A549 (cell line): ENCODE results near the gene MBNL2. TPM values are rescaled to one million over a fixed set of nuclear protein-coding genes. Genes with fewer than 3 reads are reported as not detected.
A peak's percentile ranks its signal among the peaks of the same experiment; 100 is the strongest.

Experiments used
- ATAC-seq, 2 experiments: fragments of 200-7000 bp in 1 of 2; fragments of >200 bp in 1 of 2; cut with Nextera tagmentation in 1 of 2; cut with Tn5 transposase in 1 of 2; 3 replicates each; pipeline versions ENCODE4 v1.8.0 to v1.9.1; 2018 to 2020; ENCODE audit warnings: mild to moderate bottlenecking in 1 of 2, moderate library complexity in 1 of 2
- CTCF ChIA-PET: fragments of 300-600 bp; sonication (Branson Sonifier 250); formaldehyde crosslinking; extraction: SDS; loops from one replicate; lab custom pipeline; 2021; ENCODE audit warnings: antibody characterized with exemption, inconsistent platforms; lab: Yijun Ruan, JAX
- POLR2A ChIA-PET: fragments of 350-600 bp; formaldehyde crosslinking; extraction: SDS; loops from one replicate; lab custom pipeline; 2021; ENCODE audit warnings: antibody characterized with exemption, inconsistent platforms; lab: Yijun Ruan, JAX
- DNase-seq, 2 experiments: peaks; one replicate each; pipeline versions ENCODE4 v3.0.0 to v3.0.0-alpha.2; 2011 to 2016; ENCODE audit warnings: low read depth in 1 of 2, low spot score in 1 of 2
- FAIRE-seq: peaks from 2 replicates; lab custom pipeline; 2011; peaks lifted over from hg19 to GRCh38; lab: Jason Lieb, UNC
- H3K27ac ChIP-seq, 2 experiments: fragments of >200 bp; sonication (Bioruptor Twin); formaldehyde crosslinking; 3 replicates each; pipeline ENCODE4 v1.5.1; 2016 to 2017
- H3K4me1 ChIP-seq: fragments of >200 bp; sonication (Bioruptor Twin); formaldehyde crosslinking; 3 replicates; pipeline ENCODE4 v1.6.1; 2016
- H3K4me2 ChIP-seq: fragments of >200 bp; sonication (Bioruptor Twin); formaldehyde crosslinking; 3 replicates; pipeline ENCODE4 v1.6.1; 2016
- H3K4me3 ChIP-seq: fragments of >200 bp; sonication (Bioruptor Twin); formaldehyde crosslinking; 3 replicates; pipeline ENCODE4 v1.5.1; 2016
- H3K9me3 ChIP-seq: fragments of >200 bp; sonication (Bioruptor Twin); formaldehyde crosslinking; 3 replicates; pipeline ENCODE4 v1.6.1; 2016
- CBX2 ChIP-seq: fragments of 200-600 bp; sonication (generic); IDR thresholded peaks from 2 replicates; pipeline ENCODE4 v1.6.1; 2016; ENCODE audit warnings: low read depth, mild to moderate bottlenecking, borderline replicate concordance
- CHD2 ChIP-seq: fragments of 150-350 bp; IDR thresholded peaks from 2 replicates; pipeline ENCODE4 v1.6.1; 2014; ENCODE audit warnings: low read length; ENCODE audit not compliant: partially characterized antibody
- EHMT2 ChIP-seq: fragments of 200-600 bp; sonication (generic); IDR thresholded peaks from 2 replicates; pipeline ENCODE4 v1.6.1; 2016; ENCODE audit warnings: antibody characterized with exemption, low read depth, mild to moderate bottlenecking, moderate library complexity
- EP300 ChIP-seq, 2 experiments: fragments of >200 bp; sonication (Bioruptor Twin); formaldehyde crosslinking; IDR thresholded peaks; 2 replicates in 1 of 2; 3 replicates in 1 of 2; pipeline ENCODE4 v1.6.1; 2016 to 2017
- ESRRA ChIP-seq: fragments of 150-350 bp; IDR thresholded peaks from 2 replicates; pipeline ENCODE4 v1.6.1; 2014; ENCODE audit warnings: mild to moderate bottlenecking, low read length, borderline replicate concordance
- HOXB13 ChIP-seq: fragments of 250-450 bp; sonication (Bioruptor Pico); IDR thresholded peaks from 2 replicates; pipeline ENCODE4 v1.5.0; 2020; ENCODE audit warnings: low read depth, mild to moderate bottlenecking, moderate library complexity
- JUNB ChIP-seq: fragments of >200 bp; sonication (Bioruptor Twin); formaldehyde crosslinking; IDR thresholded peaks from 2 replicates; pipeline ENCODE4 v1.6.1; 2016
- KDM5A ChIP-seq: fragments of 200-600 bp; sonication (generic); IDR thresholded peaks from 2 replicates; pipeline ENCODE4 v1.6.1; 2016; ENCODE audit warnings: antibody characterized with exemption, mild to moderate bottlenecking
- MAFK ChIP-seq: fragments of 450-650 bp; IDR thresholded peaks from 2 replicates; pipeline ENCODE4 v1.6.1; 2014; ENCODE audit not compliant: partially characterized antibody
- MAZ ChIP-seq: fragments of 150-350 bp; IDR thresholded peaks from 2 replicates; pipeline ENCODE4 v1.6.1; 2014; ENCODE audit warnings: antibody characterized with exemption, low read depth, low read length, borderline replicate concordance
- MYC ChIP-seq: IDR thresholded peaks from 2 replicates; pipeline ENCODE4 v1.6.1; 2012; ENCODE audit warnings: mild to moderate bottlenecking, inconsistent platforms, low read length, improper control_type of control experiment, borderline replicate concordance
- NFE2L2 ChIP-seq: fragments of 150-350 bp; conservative IDR thresholded peaks from 2 replicates; pipeline ENCODE4 v1.6.1; 2014; ENCODE audit warnings: low read length
- RAD21 ChIP-seq, 2 experiments: fragments of >200 bp in 1 of 2; sonication (Bioruptor Twin) in 1 of 2; formaldehyde crosslinking in 1 of 2; IDR thresholded peaks in 1 of 2; conservative IDR thresholded peaks in 1 of 2; 2 replicates in 1 of 2; 3 replicates in 1 of 2; pipeline ENCODE4 v1.6.1; 2012 to 2018; ENCODE audit warnings: inconsistent platforms in 1 of 2
- SREBF2 ChIP-seq: fragments of 450-650 bp; IDR thresholded peaks from 2 replicates; pipeline ENCODE4 v1.6.1; 2014; ENCODE audit warnings: mild to moderate bottlenecking, moderate library complexity
- ZFP36 ChIP-seq: fragments of 450-650 bp; IDR thresholded peaks from 2 replicates; pipeline ENCODE4 v1.6.1; 2014; ENCODE audit warnings: borderline replicate concordance; ENCODE audit not compliant: partially characterized antibody
- WGBS: methylation state at CpG from one replicate; pipeline ENCODE4 v1.1.6; 2017; ENCODE audit errors: missing lambda C conversion rate; 5-methylcytosine and 5-hydroxymethylcytosine counted together
- polyA plus RNA-seq, 4 experiments: library from polyadenylated mRNA; depleted of rRNA in 3 of 4; stranded (reverse); fragments of >200 nt; fragmentation: RNase III in 1 of 4; extraction: RNeasy Plus Mini Kit Qiagen cat#74134 plus additional on column Dnase treatment in 1 of 4; gene quantifications; 2 replicates in 3 of 4; 3 replicates in 1 of 4; pipeline ENCODE4 v1.2.3, GENCODE V29; 2011 to 2017
- TF ChIP-seq, protein P1 (sequence below): fragments of >200 bp; sonication (Bioruptor Twin); formaldehyde crosslinking; IDR thresholded peaks from 2 replicates; pipeline ENCODE4 v1.6.1; 2016
- TF ChIP-seq, protein P2 (sequence below): fragments of 250-450 bp; sonication (Bioruptor Pico); IDR thresholded peaks from 2 replicates; pipeline ENCODE4 v1.5.0; 2020; ENCODE audit warnings: low read depth, mild to moderate bottlenecking, moderate library complexity
- TF ChIP-seq, protein P3 (sequence below): fragments of >200 bp; sonication (Bioruptor Twin); formaldehyde crosslinking; IDR thresholded peaks from 3 replicates; pipeline ENCODE4 v1.6.1; 2016
- TF ChIP-seq, protein P4 (sequence below): IDR thresholded peaks from 2 replicates; pipeline ENCODE4 v1.6.1; 2012

The MBNL2 gene
- polyA plus RNA-seq, 2 of the 4 experiments (the other 2 are of a cell fraction): 18.7 to 20.6 TPM

DNA sequence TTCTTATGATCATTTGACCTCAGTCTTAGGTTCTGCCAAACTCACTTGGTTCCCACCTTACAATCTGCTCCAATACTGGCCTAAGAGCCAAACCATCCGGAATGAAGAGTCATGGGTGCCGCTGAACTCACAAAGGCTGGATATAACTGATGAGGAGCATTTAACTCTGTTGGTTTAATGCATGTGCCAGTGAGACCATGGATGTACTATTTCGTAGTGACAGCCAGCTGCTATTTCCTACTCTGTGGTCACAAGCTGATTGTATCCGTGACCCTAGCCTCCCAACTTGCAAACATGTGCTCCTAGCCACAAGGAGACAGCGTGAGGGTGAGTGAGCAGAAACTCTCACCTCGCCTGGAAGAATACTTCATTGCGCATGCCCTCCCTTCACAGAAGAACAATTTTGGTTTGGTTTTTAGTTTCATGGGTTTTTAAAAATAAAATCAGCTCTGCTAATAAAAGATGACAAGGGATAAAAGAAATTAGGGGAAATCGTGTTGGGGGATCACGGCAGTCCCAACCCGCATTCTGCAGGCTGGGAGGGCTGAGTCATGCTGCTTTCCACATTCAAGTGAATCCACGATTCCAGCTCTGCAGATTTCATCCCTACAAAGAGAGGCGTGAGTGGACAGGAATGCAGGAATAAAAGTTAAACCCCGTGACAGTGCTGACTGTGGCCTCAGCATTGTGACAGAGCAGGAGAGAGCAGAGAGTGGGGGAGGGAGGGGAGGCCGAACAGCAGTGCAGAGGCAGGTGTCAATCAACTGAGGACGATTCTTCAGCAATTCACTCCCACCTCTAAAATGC, 145.1 kb downstream of the MBNL2 start:
- peak; percentile 63 to 71; a peak in 5 of 6 replicates for ATAC-seq

DNA sequence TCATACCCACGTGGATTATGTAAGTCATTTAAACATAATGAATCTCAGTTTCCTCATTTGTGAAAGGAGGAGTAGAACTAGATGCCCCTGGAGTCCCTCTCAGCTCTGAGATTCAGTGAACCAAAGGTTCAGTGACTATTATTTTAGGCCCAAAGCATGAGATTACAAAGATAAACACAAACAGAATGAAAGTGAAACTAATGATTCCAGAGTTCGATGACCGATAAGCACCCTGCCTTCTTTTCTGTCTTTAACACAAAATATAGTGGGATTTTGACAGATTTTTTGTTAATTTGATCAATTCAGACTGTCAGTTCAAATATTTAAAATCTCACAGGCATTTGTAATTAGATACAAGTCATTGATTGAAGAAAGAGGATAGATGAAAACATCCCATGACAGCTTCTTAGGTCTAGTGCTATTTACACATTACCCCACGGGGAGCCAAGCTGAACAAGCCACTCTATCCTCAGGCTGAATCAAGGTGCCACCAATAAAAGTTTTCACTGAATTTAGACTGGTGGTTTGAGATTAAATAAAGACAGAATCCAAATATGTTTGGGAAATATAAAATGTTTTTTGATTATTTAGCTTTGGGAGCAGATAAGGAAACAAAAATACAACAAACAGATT, 147.2 kb downstream of the MBNL2 start:
- WGBS: 9% methylated on average over 4 of the region's 4 CpGs
- FAIRE-seq (no peak), ATAC-seq (no peak), DNase-seq (no peak)
- no peaks in the 10 kb centered on the region for H3K9me3 ChIP-seq
- H3K4me2 ChIP-seq: peak overlapping the region; percentile 84
- H3K27ac ChIP-seq: peak overlapping the region; percentile 33 to 70
- TF ChIP-seq CBX2 (no peak), HOXB13 (CRISPR knock-in tag) (no peak), EP300 (IDR thresholded peaks at IDR 0.05) (no peak), MAFK (no peak)
- TF ChIP-seq, protein P1, sequence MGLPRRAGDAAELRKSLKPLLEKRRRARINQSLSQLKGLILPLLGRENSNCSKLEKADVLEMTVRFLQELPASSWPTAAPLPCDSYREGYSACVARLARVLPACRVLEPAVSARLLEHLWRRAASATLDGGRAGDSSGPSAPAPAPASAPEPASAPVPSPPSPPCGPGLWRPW: no peak
- TF ChIP-seq, protein P2, sequence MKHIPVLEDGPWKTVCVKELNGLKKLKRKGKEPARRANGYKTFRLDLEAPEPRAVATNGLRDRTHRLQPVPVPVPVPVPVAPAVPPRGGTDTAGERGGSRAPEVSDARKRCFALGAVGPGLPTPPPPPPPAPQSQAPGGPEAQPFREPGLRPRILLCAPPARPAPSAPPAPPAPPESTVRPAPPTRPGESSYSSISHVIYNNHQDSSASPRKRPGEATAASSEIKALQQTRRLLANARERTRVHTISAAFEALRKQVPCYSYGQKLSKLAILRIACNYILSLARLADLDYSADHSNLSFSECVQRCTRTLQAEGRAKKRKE (CRISPR knock-in tag): no peak
- TF ChIP-seq, protein P3, sequence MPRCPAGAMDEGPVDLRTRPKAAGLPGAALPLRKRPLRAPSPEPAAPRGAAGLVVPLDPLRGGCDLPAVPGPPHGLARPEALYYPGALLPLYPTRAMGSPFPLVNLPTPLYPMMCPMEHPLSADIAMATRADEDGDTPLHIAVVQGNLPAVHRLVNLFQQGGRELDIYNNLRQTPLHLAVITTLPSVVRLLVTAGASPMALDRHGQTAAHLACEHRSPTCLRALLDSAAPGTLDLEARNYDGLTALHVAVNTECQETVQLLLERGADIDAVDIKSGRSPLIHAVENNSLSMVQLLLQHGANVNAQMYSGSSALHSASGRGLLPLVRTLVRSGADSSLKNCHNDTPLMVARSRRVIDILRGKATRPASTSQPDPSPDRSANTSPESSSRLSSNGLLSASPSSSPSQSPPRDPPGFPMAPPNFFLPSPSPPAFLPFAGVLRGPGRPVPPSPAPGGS: no peak
- peaks cover 20% of the 10 kb centered on the region for H3K4me1 ChIP-seq
- POLR2A ChIA-PET: no interaction called here
- H3K4me3 ChIP-seq: peak overlapping the region; percentile 40
- CTCF ChIA-PET: interaction anchor here (1.3 to 2.7 kb wide), 4 partner anchors 10 to 351 kb away, joined by 6 to 12 read pairs (median 6); no protein-coding TSS in a partner anchor

More for the DNA sequence above, 145.1 kb downstream of the MBNL2 start:
- Histone ChIP-seq H3K4me3 (no peak overlapping the region), H3K4me2 (peak overlapping the region; percentile 13; the same call in 1 of the 3 replicates), H3K4me1 (peaks cover 20% of the 10 kb centered on the region), H3K9me3 (no peaks in the 10 kb centered on the region), H3K27ac (peak overlapping the region in 1 of 2 experiments; percentile 59; a peak in 3 of 6 replicates)
- CTCF ChIA-PET: interaction anchor here (1.3 to 2.7 kb wide), 5 partner anchors 8 to 258 kb away, joined by 4 to 12 read pairs (median 8); no protein-coding TSS in a partner anchor
- TF ChIP-seq HOXB13 (CRISPR knock-in tag) (no peak), ZFP36 (no peak), MAFK (no peak)
- no peak for DNase-seq
- POLR2A ChIA-PET: no interaction called here
- WGBS: 72% methylated on average over 15 of the region's 15 CpGs
- FAIRE-seq: no peak

DNA sequence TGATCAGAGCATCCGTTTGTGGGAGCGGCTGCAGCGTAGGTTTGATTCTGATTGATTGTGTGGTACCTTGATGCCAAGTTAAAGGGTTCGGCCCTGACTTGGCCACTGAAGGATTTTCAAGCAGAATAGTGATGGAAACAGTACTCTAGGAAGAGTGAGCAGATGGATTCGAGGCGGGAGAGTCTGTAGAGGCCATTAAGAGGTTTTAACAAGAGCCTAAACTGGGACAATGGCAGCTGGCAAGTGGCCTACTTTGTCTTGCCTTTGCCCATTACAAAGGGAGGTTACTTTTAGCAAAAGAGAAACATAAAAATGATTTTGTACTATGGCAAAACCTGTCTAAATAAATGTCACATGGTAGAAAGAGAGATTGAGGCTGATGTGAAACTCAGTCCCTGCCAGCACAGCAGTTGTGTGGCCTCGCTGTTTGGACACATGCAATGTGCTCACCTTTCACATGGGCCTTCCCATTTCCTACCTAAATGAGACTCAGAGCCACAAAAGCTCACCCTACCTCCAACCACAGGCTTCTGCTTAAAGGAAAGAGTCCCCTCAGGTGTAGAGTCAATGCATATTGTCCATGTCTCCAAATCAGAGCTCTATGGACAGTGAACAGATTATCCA, 149.5 kb downstream of the MBNL2 start:
- H3K4me3 ChIP-seq: no peak overlapping the region
- no peaks in the 10 kb centered on the region for H3K9me3 ChIP-seq
- H3K4me1 ChIP-seq: peaks cover 20% of the 10 kb centered on the region
- CTCF ChIA-PET: interaction anchor here (1.6 kb wide), 1 partner anchor 12 kb away, joined by 5 read pairs; no protein-coding TSS in a partner anchor
- POLR2A ChIA-PET: no interaction called here
- no peak for TF ChIP-seq RAD21 (conservative IDR thresholded peaks at IDR 0.05 in 1 of 2, IDR thresholded peaks at IDR 0.05 in 1 of 2)
- no peak for TF ChIP-seq CHD2
- TF ChIP-seq EHMT2: no peak
- no peak for TF ChIP-seq JUNB
- no peak for TF ChIP-seq MYC
- no peak for TF ChIP-seq ESRRA
- TF ChIP-seq, protein P4, sequence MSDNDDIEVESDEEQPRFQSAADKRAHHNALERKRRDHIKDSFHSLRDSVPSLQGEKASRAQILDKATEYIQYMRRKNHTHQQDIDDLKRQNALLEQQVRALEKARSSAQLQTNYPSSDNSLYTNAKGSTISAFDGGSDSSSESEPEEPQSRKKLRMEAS: no peak
- TF ChIP-seq MAZ: no peak
- no peak for TF ChIP-seq SREBF2
- TF ChIP-seq MAFK: no peak
- no peak for TF ChIP-seq KDM5A
- no peak for TF ChIP-seq NFE2L2
- H3K4me2 ChIP-seq: no peak overlapping the region
- H3K27ac ChIP-seq: no peak overlapping the region
- ATAC-seq (no peak), FAIRE-seq (no peak), DNase-seq (no peak)
- 93% methylated on average over 7 of the region's 7 CpGs for WGBS
